ENCODE results near the gene FIGNL1. TPM values are rescaled to one million over a fixed set of nuclear protein-coding genes. Genes with fewer than 3 reads are reported as not detected.
A peak's percentile ranks its signal among the peaks of the same experiment; 100 is the strongest.

The FIGNL1 gene
- total RNA-seq, 2 experiments from 2014 or later: 10.4 to 11.5 TPM

DNA sequence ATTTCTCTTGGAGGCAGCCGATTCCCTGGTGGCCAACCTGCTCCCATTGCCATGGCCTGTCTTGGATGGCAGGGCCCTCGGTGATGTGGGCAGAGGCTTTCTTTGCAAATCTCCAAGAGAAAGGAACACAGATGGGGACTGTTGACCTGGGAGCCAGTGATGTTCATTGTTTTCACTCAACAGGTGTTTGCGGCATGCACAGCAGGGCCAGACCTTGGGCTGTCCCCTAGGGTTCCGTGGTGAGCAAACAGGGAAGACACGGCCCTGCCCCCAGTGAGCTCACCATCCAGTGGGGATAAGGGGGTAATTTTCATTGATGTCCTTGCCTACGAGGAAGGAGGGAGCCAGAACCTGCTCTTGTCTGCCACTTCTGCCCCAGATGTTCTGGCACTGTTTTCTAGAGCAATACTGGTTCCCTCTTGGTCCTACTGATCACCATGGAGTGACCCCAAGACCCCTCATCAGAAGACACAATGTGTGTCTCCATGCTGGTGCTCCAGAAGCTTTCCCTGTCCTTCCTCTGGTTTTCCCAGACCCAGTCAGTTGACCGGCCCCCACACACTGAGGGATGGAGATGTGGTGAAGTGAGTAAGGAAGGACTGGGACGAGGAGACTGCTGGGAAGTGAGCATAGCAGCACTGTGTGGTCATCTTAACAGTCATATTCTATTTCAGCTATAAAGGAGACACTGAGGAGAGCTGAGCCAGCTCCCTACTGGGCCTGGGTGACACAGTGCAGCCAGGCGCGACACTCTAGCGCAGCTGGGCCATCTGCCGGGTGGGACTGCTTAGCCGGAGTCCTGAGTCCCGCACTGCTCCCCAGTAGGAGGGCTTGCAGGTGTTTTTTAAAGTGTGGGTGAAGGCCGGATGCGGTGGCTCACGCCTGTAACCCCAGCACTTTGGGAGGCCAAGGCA, 20.4 kb upstream of the FIGNL1 start:
- intact Hi-C loops (cut with DNase I, micrococcal nuclease): no loop called here
- Histone ChIP-seq H3K4me3 (ENCODE audit: low read length) (no peak overlapping the region), H3K27ac (ENCODE audit: low read depth in 1 of 2, low read length in 2 of 2) (no peak overlapping the region), H3K4me1 (ENCODE audit: insufficient read depth, low read length) (peaks cover 13% of the 10 kb centered on the region), H3K27me3 (ENCODE audit: control insufficient read depth in 1 of 2, insufficient read depth in 2 of 2, low read length in 2 of 2) (no peaks in the 10 kb centered on the region), H3K9me3 (ENCODE audit: control insufficient read depth in 1 of 2, insufficient read depth in 1 of 2, low read length in 2 of 2) (no peaks in the 10 kb centered on the region), H3K36me3 (ENCODE audit: insufficient read depth, low read length) (no peaks in the 10 kb centered on the region)
- TF ChIP-seq, protein P1, sequence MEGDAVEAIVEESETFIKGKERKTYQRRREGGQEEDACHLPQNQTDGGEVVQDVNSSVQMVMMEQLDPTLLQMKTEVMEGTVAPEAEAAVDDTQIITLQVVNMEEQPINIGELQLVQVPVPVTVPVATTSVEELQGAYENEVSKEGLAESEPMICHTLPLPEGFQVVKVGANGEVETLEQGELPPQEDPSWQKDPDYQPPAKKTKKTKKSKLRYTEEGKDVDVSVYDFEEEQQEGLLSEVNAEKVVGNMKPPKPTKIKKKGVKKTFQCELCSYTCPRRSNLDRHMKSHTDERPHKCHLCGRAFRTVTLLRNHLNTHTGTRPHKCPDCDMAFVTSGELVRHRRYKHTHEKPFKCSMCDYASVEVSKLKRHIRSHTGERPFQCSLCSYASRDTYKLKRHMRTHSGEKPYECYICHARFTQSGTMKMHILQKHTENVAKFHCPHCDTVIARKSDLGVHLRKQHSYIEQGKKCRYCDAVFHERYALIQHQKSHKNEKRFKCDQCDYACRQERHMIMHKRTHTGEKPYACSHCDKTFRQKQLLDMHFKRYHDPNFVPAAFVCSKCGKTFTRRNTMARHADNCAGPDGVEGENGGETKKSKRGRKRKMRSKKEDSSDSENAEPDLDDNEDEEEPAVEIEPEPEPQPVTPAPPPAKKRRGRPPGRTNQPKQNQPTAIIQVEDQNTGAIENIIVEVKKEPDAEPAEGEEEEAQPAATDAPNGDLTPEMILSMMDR (IDR thresholded peaks at IDR 0.05): no peak
- DNase-seq (no peak), ATAC-seq (ENCODE audit: poor library complexity) (no peak)
- Mint-ChIP-seq H3K4me3 (no peak overlapping the region), H3K27me3 (no peaks in the 10 kb centered on the region), H3K4me1 (ENCODE audit: low read depth) (peaks cover 12% of the 10 kb centered on the region), H3K27ac (no peak overlapping the region), H3K9me3 (no peaks in the 10 kb centered on the region), H3K36me3 (ENCODE audit: low read depth) (no peaks in the 10 kb centered on the region)
- CTCF ChIA-PET: no interaction called here
- POLR2A ChIA-PET: no interaction called here

DNA sequence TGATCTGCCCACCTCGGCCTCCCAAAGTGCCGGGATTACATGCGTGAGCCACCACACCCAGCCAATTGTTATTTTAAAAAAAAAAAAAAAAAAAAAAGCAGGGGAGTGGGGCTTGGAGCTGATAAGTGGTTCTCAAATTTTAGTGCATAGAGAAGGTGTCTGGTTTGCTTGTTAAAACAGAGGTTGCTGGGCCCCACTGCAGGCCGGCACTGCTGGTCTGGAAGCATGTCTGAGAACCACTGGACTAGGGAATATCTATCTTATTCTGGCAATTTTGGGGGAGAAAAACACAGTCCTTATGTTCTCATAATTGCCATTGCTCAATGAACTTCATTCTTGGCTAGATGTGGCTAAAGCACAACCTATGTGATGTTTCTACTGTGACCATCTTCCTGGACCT, 19.0 kb upstream of the FIGNL1 start:
- H3K4me1 Mint-ChIP-seq (ENCODE audit: low read depth): peaks cover 12% of the 10 kb centered on the region
- ChIA-PET CTCF (interaction anchor here (0.6 to 1.9 kb wide), 2 partner anchors 22 to 377 kb away, joined by 3 to 7 read pairs; no protein-coding TSS in a partner anchor), POLR2A (no interaction called here)
- TF ChIP-seq, protein P1 (IDR thresholded peaks at IDR 0.05): no peak
- Histone ChIP-seq H3K4me1 (ENCODE audit: insufficient read depth, low read length) (peaks cover 13% of the 10 kb centered on the region), H3K36me3 (ENCODE audit: insufficient read depth, low read length) (no peaks in the 10 kb centered on the region), H3K4me3 (ENCODE audit: low read length) (no peak overlapping the region), H3K27me3 (ENCODE audit: control insufficient read depth in 1 of 2, insufficient read depth in 2 of 2, low read length in 2 of 2) (no peaks in the 10 kb centered on the region), H3K27ac (ENCODE audit: low read depth in 1 of 2, low read length in 2 of 2) (no peak overlapping the region), H3K9me3 (ENCODE audit: control insufficient read depth in 1 of 2, insufficient read depth in 1 of 2, low read length in 2 of 2) (no peaks in the 10 kb centered on the region)
- ATAC-seq (ENCODE audit: poor library complexity) (no peak), DNase-seq (no peak)
- no peaks in the 10 kb centered on the region for H3K36me3 Mint-ChIP-seq (ENCODE audit: low read depth)
- intact Hi-C loops (cut with DNase I, micrococcal nuclease): loop anchor here (2.0 to 5.0 kb wide), 5 partner anchors 376 to 693 kb away; partner anchors contain the start of gene ZPBP (in 2 of the 2)
- H3K27ac Mint-ChIP-seq: no peak overlapping the region
- no peaks in the 10 kb centered on the region for H3K9me3 Mint-ChIP-seq
- no peak overlapping the region for H3K4me3 Mint-ChIP-seq
- H3K27me3 Mint-ChIP-seq: no peaks in the 10 kb centered on the region

DNA sequence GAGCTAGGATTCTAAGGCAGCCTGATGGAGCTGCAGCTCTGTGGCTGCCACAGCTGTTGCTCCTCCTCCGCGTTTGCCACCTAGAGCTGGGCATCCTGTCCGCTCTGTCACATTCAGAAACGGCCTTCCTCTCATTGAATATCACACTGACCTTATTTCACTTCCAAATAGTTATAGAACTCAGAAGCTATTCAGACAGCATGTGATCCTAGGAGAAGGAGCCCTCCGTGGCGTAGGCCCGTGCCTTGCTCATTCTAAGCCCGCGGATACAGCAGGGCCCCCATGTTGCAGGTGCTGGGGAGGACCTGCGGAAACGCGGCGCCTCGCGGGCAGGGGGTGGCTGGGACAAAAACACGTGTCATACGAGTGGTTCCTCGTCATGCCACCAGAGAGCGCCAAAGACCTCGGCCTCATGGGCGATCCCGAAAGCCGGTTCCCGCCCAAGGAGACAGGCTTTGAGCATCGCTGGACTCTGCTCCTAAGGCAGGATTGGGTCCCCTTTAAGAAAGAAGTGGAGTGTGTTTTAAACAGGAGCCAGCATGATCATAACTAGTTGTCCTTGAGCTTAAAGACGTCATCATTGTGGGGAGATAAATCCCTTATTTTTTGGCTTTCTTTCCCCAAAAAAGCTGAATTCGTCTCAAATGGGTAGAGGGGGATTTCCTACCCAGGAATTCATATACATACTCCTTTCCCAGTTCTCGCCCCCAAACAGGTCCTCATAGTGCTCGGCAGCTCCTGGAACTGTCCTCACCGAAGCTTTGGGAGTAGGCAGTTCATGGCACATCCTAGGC, 17.9 kb upstream of the FIGNL1 start:
- intact Hi-C loops (cut with DNase I, micrococcal nuclease): loop anchor here (1.0 to 5.0 kb wide), 7 partner anchors 165 to 694 kb away; partner anchors contain the start of gene ZPBP (in 2 of the 2)
- DNase-seq (peak; percentile 66 to 88 (median 74)), ATAC-seq (ENCODE audit: poor library complexity) (peak; percentile 99)
- TF ChIP-seq, protein P1 (IDR thresholded peaks at IDR 0.05): peak; percentile 82
- peaks cover 13% of the 10 kb centered on the region for H3K4me1 ChIP-seq (ENCODE audit: insufficient read depth, low read length)
- H3K27me3 ChIP-seq (ENCODE audit: control insufficient read depth in 1 of 2, insufficient read depth in 2 of 2, low read length in 2 of 2): no peaks in the 10 kb centered on the region
- H3K36me3 ChIP-seq (ENCODE audit: insufficient read depth, low read length): no peaks in the 10 kb centered on the region
- no peaks in the 10 kb centered on the region for H3K9me3 ChIP-seq (ENCODE audit: control insufficient read depth in 1 of 2, insufficient read depth in 1 of 2, low read length in 2 of 2)
- Mint-ChIP-seq H3K9me3 (no peaks in the 10 kb centered on the region), H3K4me3 (peak overlapping the region; percentile 63), H3K27me3 (no peaks in the 10 kb centered on the region), H3K36me3 (ENCODE audit: low read depth) (no peaks in the 10 kb centered on the region), H3K27ac (no peak overlapping the region), H3K4me1 (ENCODE audit: low read depth) (peaks cover 12% of the 10 kb centered on the region)
- ChIA-PET CTCF (interaction anchor here (0.7 to 2.7 kb wide), 10 partner anchors 10 to 694 kb away, joined by 3 to 8 read pairs (median 4); partner anchors contain the start of gene FIGNL1), POLR2A (interaction anchor here (0.8 to 1.5 kb wide), 5 partner anchors 12 to 261 kb away, joined by 3 to 6 read pairs (median 4); partner anchors contain the start of gene FIGNL1)
- peak overlapping the region; percentile 29 for H3K4me3 ChIP-seq (ENCODE audit: low read length)
- H3K27ac ChIP-seq (ENCODE audit: low read depth in 1 of 2, low read length in 2 of 2): no peak overlapping the region
